Nephron (organoid): ENCODE data around the gene EBP.

Experiments
- H3K27ac Mint-ChIP-seq, 3 experiments: 2 replicates each; pipeline ENCODE4 v1.8.0; 2020; ENCODE audit warnings: mixed read lengths in 3 of 3, mild to moderate bottlenecking in 2 of 3, moderate library complexity in 1 of 3
- H3K27me3 Mint-ChIP-seq: 2 replicates; pipeline ENCODE4 v1.8.0; 2021; ENCODE audit warnings: low read depth, mild to moderate bottlenecking, moderate library complexity, mixed read lengths
- H3K36me3 Mint-ChIP-seq: 2 replicates; pipeline ENCODE4 v1.8.0; 2020; ENCODE audit warnings: low read depth, mixed read lengths
- H3K4me1 Mint-ChIP-seq: 2 replicates; pipeline ENCODE4 v1.8.0; 2020; ENCODE audit warnings: mixed read lengths
- H3K4me3 Mint-ChIP-seq, 3 experiments: 2 replicates each; pipeline ENCODE4 v1.8.0; 2020; ENCODE audit warnings: mild to moderate bottlenecking in 3 of 3, mixed read lengths in 3 of 3, moderate library complexity in 2 of 3
- H3K9me3 Mint-ChIP-seq: 2 replicates; pipeline ENCODE4 v1.8.0; 2020; ENCODE audit warnings: mixed read lengths
- CTCF ChIP-seq, 3 experiments: fragments of 200-600 bp; sonication (generic); IDR thresholded peaks; one replicate each; pipeline ENCODE4 v1.5.0; 2021; ENCODE audit warnings: antibody characterized with exemption in 3 of 3; ENCODE audit not compliant: unreplicated experiment in 3 of 3

Gene EBP

GRCh38 chrX:48508400-48509244 lies 13.0 kb upstream of the EBP start, which contains the start of gene PORCN:
Gene PORCN (plus strand): TSS chrX:48508992. CDS start chrX:48509821, 829 bp downstream.
- peak within 1 kb of the TSS; percentile 37 to 75 (median 57) for H3K27ac Mint-ChIP-seq

DNA sequence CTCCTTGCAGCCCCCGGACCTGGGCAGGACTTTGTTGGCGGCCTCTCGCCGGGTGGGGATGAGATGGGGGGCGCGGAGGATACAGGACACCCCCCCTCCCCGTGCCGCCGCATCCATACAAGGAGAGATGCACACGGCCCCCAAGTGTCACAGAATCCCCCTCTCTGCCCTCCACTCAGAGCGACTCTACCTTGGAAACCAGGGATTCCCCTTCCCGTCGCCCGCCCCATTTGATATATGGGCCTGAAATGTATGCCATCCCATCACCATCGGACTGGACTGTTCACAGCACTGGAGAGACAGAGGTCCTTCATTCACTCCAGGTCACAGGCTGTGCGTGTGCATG lies 12.4 kb upstream of the EBP start:
- Mint-ChIP-seq H3K4me1 (no peaks in the 10 kb centered on the region), H3K27ac (peak overlapping the region in 2 of 3 experiments; percentile 37 to 57), H3K27me3 (no peaks in the 10 kb centered on the region), H3K9me3 (peaks cover 18% of the 10 kb centered on the region), H3K36me3 (no peaks in the 10 kb centered on the region), H3K4me3 (peak overlapping the region; percentile 93 to 96 (median 95))
- no peak for TF ChIP-seq CTCF (IDR thresholded peaks at IDR 0.05; ENCODE audit: unreplicated experiment in 3 of 3)

More at GRCh38 chrX:48508400-48509244, 13.0 kb upstream of the EBP start, which contains the start of gene PORCN:
- no peaks in the 10 kb centered on the region for H3K36me3 Mint-ChIP-seq
- H3K4me1 Mint-ChIP-seq: no peaks in the 10 kb centered on the region
- peaks cover 21% of the 10 kb centered on the region for H3K9me3 Mint-ChIP-seq
- peak within 1 kb of the TSS; percentile 93 to 96 (median 95) for H3K4me3 Mint-ChIP-seq
- H3K27me3 Mint-ChIP-seq: no peaks in the 10 kb centered on the region
- TF ChIP-seq CTCF (IDR thresholded peaks at IDR 0.05; ENCODE audit: unreplicated experiment in 3 of 3): no peak

DNA sequence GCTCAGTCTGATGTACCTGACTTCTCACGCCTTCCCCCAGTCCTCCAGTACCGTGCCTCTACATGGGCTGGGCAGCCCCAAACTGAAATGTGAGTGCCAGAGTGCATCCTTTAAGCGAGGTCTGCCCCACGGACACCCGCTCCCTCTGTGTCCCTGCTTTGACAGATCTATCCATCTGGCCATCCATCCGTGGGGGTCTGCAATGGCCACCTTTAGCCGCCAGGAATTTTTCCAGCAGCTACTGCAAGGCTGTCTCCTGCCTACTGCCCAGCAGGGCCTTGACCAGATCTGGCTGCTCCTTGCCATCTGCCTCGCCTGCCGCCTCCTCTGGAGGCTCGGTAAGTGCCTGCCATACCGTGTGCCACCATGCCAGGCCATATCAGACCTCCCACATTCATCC lies 12.0 kb upstream of the EBP start:
- TF ChIP-seq CTCF (IDR thresholded peaks at IDR 0.05; ENCODE audit: unreplicated experiment in 3 of 3): no peak
- peak overlapping the region; percentile 93 to 96 (median 95) for H3K4me3 Mint-ChIP-seq
- no peaks in the 10 kb centered on the region for H3K27me3 Mint-ChIP-seq
- H3K27ac Mint-ChIP-seq: peak overlapping the region in 2 of 3 experiments; percentile 37 to 57
- no peaks in the 10 kb centered on the region for H3K4me1 Mint-ChIP-seq
- no peaks in the 10 kb centered on the region for H3K36me3 Mint-ChIP-seq
- H3K9me3 Mint-ChIP-seq: peaks cover 18% of the 10 kb centered on the region

DNA sequence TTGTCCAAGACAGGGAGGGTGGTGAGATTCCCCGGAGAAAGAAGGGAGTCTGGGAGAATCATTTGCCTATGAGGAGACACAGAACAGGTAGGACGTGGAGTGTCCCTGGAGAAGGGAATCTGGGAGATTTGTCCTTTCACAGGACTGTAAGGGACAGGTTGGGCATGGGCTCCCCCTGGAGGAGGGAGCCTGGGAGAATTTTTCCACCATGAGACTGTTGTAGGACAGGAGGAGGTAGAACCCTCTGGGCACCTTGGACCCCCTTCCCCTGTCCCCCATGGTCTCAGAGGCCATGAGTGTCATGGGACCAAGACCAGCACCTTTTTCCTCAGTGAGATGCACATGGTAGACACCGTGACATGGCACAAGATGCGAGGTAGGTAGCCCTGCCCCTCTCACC lies 10.0 kb upstream of the EBP start:
- no peaks in the 10 kb centered on the region for H3K4me1 Mint-ChIP-seq

DNA sequence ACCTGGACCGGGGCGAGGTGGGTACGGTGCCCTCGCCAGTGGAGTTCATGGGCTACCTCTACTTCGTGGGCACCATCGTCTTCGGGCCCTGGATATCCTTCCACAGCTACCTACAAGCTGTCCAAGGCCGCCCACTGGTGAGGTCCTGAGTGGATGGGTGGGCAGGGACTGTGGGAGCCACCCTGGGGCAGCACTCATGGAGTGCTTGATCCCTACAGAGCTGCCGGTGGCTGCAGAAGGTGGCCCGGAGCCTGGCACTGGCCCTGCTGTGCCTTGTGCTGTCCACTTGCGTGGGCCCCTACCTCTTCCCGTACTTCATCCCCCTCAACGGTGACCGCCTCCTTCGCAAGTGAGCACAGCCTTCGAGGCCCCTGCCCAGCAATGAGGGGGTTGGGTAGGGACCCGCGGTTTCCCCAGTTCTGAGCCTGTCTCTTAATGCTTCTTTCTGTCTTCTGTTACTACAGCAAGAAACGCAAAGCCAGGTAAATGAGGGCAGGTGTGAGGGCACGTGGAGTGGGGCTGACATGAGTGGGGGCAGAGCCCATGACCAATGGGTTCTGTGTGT lies 9.2 kb upstream of the EBP start:
- Mint-ChIP-seq H3K4me1 (no peaks in the 10 kb centered on the region), H3K9me3 (peaks cover 15% of the 10 kb centered on the region), H3K27ac (no peak overlapping the region), H3K27me3 (no peaks in the 10 kb centered on the region), H3K36me3 (peaks cover 4% of the 10 kb centered on the region), H3K4me3 (no peak overlapping the region)
- no peak for TF ChIP-seq CTCF (IDR thresholded peaks at IDR 0.05; ENCODE audit: unreplicated experiment in 3 of 3)

More for the DNA sequence above, 10.0 kb upstream of the EBP start:
- no peaks in the 10 kb centered on the region for H3K27me3 Mint-ChIP-seq
- peaks cover 18% of the 10 kb centered on the region for H3K9me3 Mint-ChIP-seq
- peak overlapping the region; percentile 39 to 59 (median 47) for H3K4me3 Mint-ChIP-seq
- H3K27ac Mint-ChIP-seq: no peak overlapping the region
- peaks cover 4% of the 10 kb centered on the region for H3K36me3 Mint-ChIP-seq
- TF ChIP-seq CTCF (IDR thresholded peaks at IDR 0.05; ENCODE audit: unreplicated experiment in 3 of 3): peak in 2 of 3 experiments; percentile 10 to 22
